HG03280 (cell line): Measurements from ENCODE around the gene CCDC27.

Experiments used
- ATAC-seq: cut with Tn5 transposase; IDR thresholded peaks from one replicate; pipeline ENCODE4 v1.9.1; 2021; ENCODE audit warnings: mild to moderate bottlenecking, moderate library complexity; ENCODE audit not compliant: unreplicated experiment

Gene CCDC27

DNA sequence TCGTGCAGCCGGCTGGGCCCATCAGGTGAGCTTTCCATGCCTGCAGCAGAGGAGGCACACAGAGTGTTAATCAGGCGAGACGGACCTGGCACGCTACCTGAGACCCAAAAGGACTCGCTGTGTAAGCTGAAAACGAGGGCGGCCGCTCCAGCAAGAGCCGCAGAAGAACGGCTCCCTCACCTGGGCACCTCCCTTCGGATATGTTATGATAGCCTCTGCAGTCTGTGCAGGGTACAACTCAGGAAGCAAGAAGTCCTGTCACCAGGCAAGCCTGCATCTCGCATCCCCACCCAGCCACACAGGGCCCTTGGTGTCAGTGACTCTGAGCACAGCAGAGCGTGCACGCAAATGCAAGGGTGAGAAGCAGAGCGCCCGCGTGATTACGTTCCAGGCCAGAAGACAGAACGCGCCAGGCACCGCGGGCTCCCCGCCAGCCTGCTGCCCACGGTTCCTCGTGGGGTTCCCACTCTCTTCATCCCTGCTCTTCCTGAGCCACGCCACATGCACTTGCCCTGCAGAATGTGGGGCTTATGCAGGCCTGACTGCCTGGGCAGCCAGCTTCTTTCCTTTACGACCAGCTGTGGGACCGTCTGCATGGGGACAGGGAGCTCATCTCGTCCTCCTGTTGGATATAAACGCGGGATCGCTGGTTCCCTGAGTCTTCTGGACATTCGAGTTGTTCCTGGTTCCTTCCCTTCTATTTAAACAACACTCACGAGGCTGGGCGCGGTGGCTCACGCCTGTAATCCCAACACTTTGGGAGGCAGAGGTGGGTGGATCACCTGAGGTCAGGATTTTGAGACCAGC, 64.3 kb downstream of the CCDC27 start:
- no peak for ATAC-seq

GRCh38 chr1:3817138-3817740, 65.0 kb downstream of the CCDC27 start:
- no peak for ATAC-seq

GRCh38 chr1:3817821-3818597, 65.8 kb downstream of the CCDC27 start:
- ATAC-seq = no peak

- no peak for ATAC-seq
These were observed 67.5 kb downstream of the CCDC27 start for GRCh38 chr1:3819771-3820200.

- ATAC-seq = no peak
These were observed 68.1 kb downstream of the CCDC27 start for GRCh38 chr1:3820316-3820715.

DNA sequence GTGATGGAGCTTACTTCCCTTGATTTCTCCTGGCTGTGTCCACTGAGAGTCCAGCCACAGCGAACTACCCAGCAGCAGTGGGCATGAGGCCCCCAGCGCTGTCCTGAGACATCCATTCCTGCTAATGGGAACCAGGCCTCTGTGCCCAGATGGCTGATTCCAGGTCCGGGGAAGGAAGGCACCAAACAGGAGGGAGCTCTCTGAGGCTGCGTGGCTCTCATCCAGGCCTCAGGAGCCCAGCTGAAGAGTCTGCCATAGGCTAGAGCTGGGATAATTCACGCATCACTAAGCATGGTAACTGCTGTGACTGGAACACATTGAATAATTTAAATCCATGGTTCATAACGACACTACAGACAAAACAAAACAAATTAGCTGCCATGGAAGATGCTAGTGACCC, 68.8 kb downstream of the CCDC27 start:
- no peak for ATAC-seq
